ENCODE data around the gene KL. TPM values are rescaled to one million over a fixed set of nuclear protein-coding genes. Genes with fewer than 3 reads are reported as not detected.

KL gene
- total and polyA plus RNA-seq, 2 of the 8 experiments (the other 6 are each of a cell fraction or from before 2014, with no cell fraction given), result 0.02 TPM; not detected in 1

GRCh38 chr13:32987462-32987861 is 28.8 kb upstream of the KL start (continued):
- TF ChIP-seq E2F6 (IDR thresholded peaks at IDR 0.05) (no peak), CHD2 (IDR thresholded peaks at IDR 0.05; ENCODE audit: low read length) (no peak), MAX (IDR thresholded peaks at IDR 0.05) (no peak)
